GM18907 (cell line): Measurements from ENCODE around the gene GPR68.
"Not testable (repeated sequence)": the region's sequence is repeated elsewhere in the genome, so short reads cannot be mapped to it uniquely, and the experiment has no call there.

Source experiments
- ATAC-seq: cut with Tn5 transposase; IDR thresholded peaks from one replicate; pipeline ENCODE4 v1.9.1; 2021; ENCODE audit warnings: mild to moderate bottlenecking, moderate library complexity; ENCODE audit not compliant: unreplicated experiment

Gene GPR68

GRCh38 chr14:91254461-91254860, 10.0 kb upstream of the GPR68 start:
- ATAC-seq, result no peak

GRCh38 chr14:91253795-91254323, 9.4 kb upstream of the GPR68 start:
- ATAC-seq, result no peak

GRCh38 chr14:91252871-91253794, 8.6 kb upstream of the GPR68 start:
- no peak for ATAC-seq

- no peak for ATAC-seq
These were observed 6.4 kb upstream of the GPR68 start for GRCh38 chr14:91250912-91251311.

GRCh38 chr14:91249841-91250616, 5.5 kb upstream of the GPR68 start:
- peak; percentile 91 for ATAC-seq

- ATAC-seq, result no peak
These were observed 1.7 kb upstream of the GPR68 start for GRCh38 chr14:91246051-91246852.

GRCh38 chr14:91245616-91246015, 1.1 kb upstream of the GPR68 start:
- ATAC-seq, result not testable (repeated sequence)

- no peak for ATAC-seq
These were observed 525 bp upstream of the GPR68 start for GRCh38 chr14:91245029-91245428.

GRCh38 chr14:91243074-91243471, 1.4 kb downstream of the GPR68 start:
- no peak for ATAC-seq

GRCh38 chr14:91242635-91243034, 1.9 kb downstream of the GPR68 start:
- ATAC-seq, result no peak

GRCh38 chr14:91241863-91242262, 2.6 kb downstream of the GPR68 start:
- ATAC-seq, result peak; percentile 60

- no peak for ATAC-seq
These were observed 5.8 kb downstream of the GPR68 start for GRCh38 chr14:91238661-91239060.

GRCh38 chr14:91238085-91238484, 6.4 kb downstream of the GPR68 start:
- ATAC-seq, result no peak

GRCh38 chr14:91237219-91237618, 7.3 kb downstream of the GPR68 start:
- no peak for ATAC-seq

GRCh38 chr14:91235841-91236240, 8.7 kb downstream of the GPR68 start:
- no peak for ATAC-seq

GRCh38 chr14:91234791-91235114, 9.8 kb downstream of the GPR68 start:
- no peak for ATAC-seq

- ATAC-seq, result no peak
These were observed 10.3 kb downstream of the GPR68 start for GRCh38 chr14:91233936-91234790.

GRCh38 chr14:91232603-91233002, 11.9 kb downstream of the GPR68 start:
- no peak for ATAC-seq

- no peak for ATAC-seq
These were observed 12.5 kb downstream of the GPR68 start for GRCh38 chr14:91232052-91232451.

GRCh38 chr14:91231446-91231845, 13.1 kb downstream of the GPR68 start:
- no peak for ATAC-seq
